GM12873 (cell line): ENCODE results near the gene PPP2R3B.

Experiments used
- TF ChIP-seq, protein P1 (sequence below): IDR thresholded peaks from 2 replicates; pipeline ENCODE4 v1.5.1; 2012; ENCODE audit warnings: low read depth, mild to moderate bottlenecking, moderate library complexity, low read length, control low read depth; ENCODE audit not compliant: insufficient read depth; ENCODE audit errors: missing control alignments

PPP2R3B gene

DNA sequence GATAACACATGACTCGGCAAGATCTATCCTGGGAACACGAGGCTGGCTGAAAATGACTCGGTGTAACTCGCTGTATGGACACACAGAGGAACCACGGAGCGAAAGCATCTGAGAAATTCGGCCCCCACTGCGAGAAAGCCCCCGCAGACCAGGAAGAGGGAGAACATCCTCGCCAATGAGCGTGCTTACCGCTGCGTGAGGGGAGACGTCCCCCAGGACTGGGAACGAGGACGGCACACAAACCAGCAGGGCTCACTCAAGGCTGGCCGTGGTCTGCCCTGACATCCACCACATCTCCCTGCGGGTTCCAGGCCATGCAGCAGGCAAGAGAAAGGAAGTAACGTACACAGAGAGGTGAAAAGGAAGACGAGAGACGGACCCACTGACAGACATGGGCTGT is 50.5 kb downstream of the PPP2R3B start:
- TF ChIP-seq, protein P1, sequence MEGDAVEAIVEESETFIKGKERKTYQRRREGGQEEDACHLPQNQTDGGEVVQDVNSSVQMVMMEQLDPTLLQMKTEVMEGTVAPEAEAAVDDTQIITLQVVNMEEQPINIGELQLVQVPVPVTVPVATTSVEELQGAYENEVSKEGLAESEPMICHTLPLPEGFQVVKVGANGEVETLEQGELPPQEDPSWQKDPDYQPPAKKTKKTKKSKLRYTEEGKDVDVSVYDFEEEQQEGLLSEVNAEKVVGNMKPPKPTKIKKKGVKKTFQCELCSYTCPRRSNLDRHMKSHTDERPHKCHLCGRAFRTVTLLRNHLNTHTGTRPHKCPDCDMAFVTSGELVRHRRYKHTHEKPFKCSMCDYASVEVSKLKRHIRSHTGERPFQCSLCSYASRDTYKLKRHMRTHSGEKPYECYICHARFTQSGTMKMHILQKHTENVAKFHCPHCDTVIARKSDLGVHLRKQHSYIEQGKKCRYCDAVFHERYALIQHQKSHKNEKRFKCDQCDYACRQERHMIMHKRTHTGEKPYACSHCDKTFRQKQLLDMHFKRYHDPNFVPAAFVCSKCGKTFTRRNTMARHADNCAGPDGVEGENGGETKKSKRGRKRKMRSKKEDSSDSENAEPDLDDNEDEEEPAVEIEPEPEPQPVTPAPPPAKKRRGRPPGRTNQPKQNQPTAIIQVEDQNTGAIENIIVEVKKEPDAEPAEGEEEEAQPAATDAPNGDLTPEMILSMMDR, result no peak

DNA sequence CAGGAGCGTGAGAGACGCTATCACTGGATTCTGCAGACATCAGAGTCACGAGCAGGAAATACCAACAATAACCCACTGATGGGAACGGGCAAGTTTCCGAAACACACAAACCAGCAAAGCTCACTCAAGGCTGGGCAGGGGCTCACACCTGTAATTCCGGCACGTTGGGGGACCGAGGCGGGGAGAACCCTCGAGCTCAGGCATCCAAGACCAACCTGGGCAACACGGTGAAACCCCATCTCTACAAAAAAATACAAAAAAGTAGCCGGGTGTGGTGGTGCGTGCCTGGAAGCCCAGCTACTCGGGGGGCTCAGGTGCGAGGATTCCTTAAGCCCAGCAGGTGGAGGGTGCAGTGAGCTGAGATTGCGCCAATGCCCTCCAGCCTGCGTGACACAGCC is 51.0 kb downstream of the PPP2R3B start:
- TF ChIP-seq, protein P1, result no peak

DNA sequence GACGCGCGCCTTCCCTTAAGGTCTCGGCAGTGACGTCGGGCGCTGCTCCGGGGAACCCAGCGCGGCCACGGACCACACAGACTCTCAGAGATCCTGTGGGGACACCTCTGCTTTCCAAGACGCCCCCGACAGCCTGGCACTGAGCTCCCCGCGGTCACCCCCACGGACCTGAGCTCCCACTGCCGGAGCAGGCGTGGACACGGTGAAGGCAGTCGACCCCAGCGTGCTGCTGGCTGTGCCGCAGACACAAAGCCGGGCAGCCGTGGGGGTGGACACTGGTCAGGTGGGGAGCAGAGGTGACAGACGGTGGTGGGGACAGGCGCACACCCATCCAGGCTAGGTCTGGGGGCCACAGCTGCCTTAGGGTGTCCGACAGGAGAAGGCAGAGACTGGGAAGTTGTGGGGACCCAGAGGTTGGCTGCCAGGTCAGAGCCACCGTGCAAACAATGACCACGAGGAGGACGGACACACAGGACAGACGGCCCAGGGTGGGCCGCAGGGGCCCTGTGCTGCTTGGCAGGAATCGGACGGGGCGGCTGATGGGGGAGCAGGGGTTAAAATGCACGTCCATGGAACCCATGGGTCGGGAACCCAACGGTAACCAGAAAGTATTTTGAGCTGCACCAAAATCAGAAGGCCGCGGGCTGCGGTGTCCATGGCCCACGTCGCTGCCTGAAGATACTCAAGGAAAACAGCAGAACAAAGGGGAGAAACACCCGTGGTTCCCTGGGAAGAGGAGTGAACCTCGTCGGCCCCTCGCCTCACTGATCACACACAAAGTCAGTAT is 51.5 kb downstream of the PPP2R3B start:
- TF ChIP-seq, protein P1, result no peak

DNA sequence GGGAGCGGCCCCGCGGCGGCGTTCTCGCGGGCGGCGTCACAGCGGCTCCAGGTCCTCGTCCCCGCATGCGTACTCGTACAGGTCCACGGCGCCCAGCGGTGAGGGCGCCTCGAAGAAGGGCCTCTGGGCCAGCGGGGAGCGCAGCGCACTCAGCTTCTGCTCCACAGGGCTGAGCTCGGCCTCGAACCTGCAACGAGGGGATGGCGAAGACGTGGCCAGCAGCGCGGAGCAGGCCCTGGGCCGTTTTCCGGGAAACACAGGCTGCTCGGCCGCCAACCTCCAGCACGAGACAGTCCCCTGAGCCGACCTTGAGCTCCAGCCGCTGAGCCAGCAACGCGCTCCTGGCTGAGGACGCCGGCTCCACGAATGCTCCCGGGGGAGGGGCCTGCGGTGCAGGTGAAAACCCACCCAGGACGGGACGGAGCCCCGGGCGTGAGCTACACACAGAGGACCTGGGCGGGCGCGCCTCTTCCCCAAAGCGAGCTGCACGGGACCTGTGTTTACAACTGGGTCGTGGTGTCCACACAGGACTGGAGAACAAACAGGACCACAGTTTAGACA is 52.3 kb downstream of the PPP2R3B start:
- TF ChIP-seq, protein P1, result no peak

DNA sequence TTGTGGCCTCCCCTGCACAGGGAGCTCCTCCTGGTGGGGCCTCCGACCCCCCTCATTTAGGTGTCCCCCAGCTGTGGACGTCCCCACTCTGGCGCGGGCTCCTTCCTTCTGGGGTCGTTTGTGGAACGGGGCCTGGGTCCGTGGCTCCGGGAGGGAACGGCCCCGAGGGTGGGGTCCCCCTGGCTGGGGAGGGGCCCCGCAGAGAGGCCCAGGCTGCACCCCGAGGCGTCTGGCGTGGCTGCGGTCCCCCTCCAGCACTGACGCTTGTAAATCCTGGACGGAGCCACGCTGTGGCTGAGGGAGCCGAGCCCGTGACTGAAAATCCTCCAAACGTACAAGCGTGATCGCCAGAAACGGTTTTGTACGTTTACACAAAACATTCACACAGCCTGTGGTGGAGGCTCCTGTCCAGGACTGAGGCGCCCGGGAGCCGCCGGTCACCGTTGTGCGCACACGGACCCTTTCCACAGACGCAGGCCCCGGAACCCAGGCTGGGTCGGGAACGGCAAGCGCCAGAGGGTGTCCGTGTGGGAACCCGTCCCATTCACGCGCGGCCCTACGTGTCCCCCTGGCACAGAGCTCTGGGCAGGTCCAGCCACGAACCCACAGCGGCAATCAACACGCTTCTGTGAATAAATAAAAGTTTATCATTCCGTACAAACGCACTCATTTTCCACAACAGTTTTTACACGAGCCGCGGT is 52.9 kb downstream of the PPP2R3B start:
- TF ChIP-seq, protein P1, result no peak

DNA sequence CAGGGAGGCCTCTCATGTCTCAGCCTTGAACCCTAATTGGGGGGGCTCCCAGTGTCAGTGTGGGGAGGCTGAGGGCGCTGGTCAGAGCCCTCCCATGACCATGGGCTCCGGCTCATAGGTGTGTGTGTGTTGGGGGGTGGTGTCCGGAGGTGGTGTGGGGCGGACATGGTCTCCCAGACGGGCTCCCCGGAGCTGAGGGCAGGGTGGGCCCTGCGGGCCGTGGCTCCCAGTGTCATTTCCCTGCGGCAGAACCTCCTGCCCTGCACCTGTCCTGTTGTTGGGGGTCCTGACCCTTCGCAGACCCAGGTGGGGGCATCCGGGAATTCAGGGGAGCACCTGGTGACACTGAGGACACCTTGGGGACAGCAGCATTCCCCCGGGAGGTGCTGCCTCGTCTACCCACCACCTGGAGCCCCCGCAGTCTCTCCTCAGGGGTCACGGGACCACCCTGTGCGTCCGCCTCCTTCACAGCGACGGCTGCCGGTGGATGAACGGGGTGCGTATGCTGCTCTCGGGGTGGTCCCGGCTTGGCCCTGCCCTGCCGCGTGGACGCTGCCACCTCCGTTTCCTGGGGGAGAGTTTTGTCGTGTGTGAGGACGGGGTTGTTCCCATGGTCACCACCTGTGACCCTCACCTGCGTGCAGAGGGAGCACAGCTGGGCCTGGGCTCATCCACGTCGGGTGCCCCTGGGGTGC is 53.6 kb downstream of the PPP2R3B start:
- TF ChIP-seq, protein P1, result no peak

DNA sequence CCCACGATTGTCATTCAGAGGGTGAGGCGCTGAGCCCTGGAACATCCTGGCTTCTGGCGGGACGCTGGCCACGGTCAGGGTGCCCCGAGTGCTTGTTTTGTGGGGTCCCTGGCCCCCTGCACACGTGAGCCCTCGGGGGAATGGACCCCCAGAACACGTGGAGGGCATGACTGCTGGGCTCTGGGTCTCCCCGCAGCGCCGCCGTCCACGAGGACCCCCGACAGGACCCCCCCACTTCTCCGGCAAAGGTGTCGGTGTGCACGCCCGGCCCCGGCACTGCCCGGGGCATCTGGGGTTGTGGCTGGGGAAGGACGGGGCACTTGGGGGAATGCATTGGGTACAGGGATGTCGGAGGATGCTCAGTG is 54.2 kb downstream of the PPP2R3B start:
- TF ChIP-seq, protein P1, result no peak
